SK-N-SH treated with all-trans-retinoic acid at 6 μM for 48 hours (cell line): ENCODE data around the gene MT1HL1.

ENCODE experiments used
- ARNTL ChIP-seq: fragments of 450-650 bp; formaldehyde crosslinking; IDR thresholded peaks from 2 replicates; pipeline ENCODE4 v1.5.0; 2020; ENCODE audit warnings: low read depth, mild to moderate bottlenecking, moderate library complexity, borderline replicate concordance
- BACH2 ChIP-seq: fragments of 250-450 bp; sonication (Bioruptor Pico); IDR thresholded peaks from 2 replicates; pipeline ENCODE4 v1.9.0; 2021; ENCODE audit warnings: mild to moderate bottlenecking, borderline replicate concordance
- CSDC2 ChIP-seq: fragments of 250-450 bp; sonication (Bioruptor Pico); IDR thresholded peaks from 2 replicates; pipeline ENCODE4 v1.5.0; 2020; ENCODE audit warnings: mild to moderate bottlenecking, moderate library complexity
- ESRRG ChIP-seq: fragments of 250-450 bp; sonication (Bioruptor Pico); IDR thresholded peaks from 2 replicates; pipeline ENCODE4 v1.6.1; 2021; ENCODE audit warnings: mild to moderate bottlenecking
- PPARA ChIP-seq: fragments of 250-450 bp; sonication (Bioruptor Pico); IDR thresholded peaks from 2 replicates; pipeline ENCODE4 v1.5.0; 2020; ENCODE audit warnings: mild to moderate bottlenecking, borderline replicate concordance
- RARB ChIP-seq: fragments of 250-450 bp; sonication (Bioruptor Pico); IDR thresholded peaks from 2 replicates; pipeline ENCODE4 v1.8.0; 2021; ENCODE audit warnings: mild to moderate bottlenecking, moderate library complexity
- SNAI2 ChIP-seq: fragments of 250-450 bp; sonication (Bioruptor Pico); IDR thresholded peaks from 2 replicates; pipeline ENCODE4 v1.5.0; 2020; ENCODE audit warnings: mild to moderate bottlenecking, moderate library complexity
- ZFP30 ChIP-seq: fragments of 450-650 bp; formaldehyde crosslinking; IDR thresholded peaks from 2 replicates; pipeline ENCODE4 v1.5.0; 2022; ENCODE audit warnings: mild to moderate bottlenecking, moderate library complexity
- TF ChIP-seq, protein P1 (sequence below): fragments of 250-450 bp; sonication (Bioruptor Pico); IDR thresholded peaks from 2 replicates; pipeline ENCODE4 v1.5.1; 2020; ENCODE audit warnings: low read depth, mild to moderate bottlenecking, moderate library complexity
- TF ChIP-seq, protein P2 (sequence below): fragments of 250-450 bp; sonication (Bioruptor Pico); IDR thresholded peaks from 2 replicates; pipeline ENCODE4 v1.8.0; 2021; ENCODE audit warnings: low read depth, mild to moderate bottlenecking, moderate library complexity, borderline replicate concordance
- TF ChIP-seq, protein P3 (sequence below): fragments of 250-450 bp; sonication (Bioruptor Pico); IDR thresholded peaks from 2 replicates; pipeline ENCODE4 v1.8.0; 2020; ENCODE audit warnings: mild to moderate bottlenecking, moderate library complexity, borderline replicate concordance

DNA sequence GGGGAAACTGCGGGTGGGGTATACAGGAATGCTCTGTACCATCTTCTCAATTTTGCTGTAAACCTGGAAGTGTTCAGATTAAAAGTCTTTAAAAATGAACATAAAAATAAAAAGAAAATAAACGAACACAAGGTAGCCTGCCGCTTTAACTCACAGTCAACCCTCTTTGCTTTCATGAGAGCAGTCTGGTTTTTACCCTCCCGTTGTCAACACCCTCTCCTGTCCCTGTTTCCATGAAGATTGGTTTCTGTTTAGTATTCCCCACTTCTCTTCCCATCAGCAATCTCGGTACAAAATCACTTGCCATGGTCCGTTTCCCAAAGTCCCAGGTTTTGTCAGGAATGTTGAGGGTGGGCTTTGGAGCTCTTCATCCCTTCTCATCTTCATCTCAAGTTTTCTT, 28.8 kb downstream of the MT1HL1 start:
- no peak for TF ChIP-seq ZFP30 (CRISPR knock-in tag)
- TF ChIP-seq, protein P1, sequence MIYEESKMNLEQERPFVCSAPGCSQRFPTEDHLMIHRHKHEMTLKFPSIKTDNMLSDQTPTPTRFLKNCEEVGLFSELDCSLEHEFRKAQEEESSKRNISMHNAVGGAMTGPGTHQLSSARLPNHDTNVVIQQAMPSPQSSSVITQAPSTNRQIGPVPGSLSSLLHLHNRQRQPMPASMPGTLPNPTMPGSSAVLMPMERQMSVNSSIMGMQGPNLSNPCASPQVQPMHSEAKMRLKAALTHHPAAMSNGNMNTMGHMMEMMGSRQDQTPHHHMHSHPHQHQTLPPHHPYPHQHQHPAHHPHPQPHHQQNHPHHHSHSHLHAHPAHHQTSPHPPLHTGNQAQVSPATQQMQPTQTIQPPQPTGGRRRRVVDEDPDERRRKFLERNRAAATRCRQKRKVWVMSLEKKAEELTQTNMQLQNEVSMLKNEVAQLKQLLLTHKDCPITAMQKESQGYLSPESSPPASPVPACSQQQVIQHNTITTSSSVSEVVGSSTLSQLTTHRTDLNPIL (CRISPR knock-in tag): no peak
- TF ChIP-seq SNAI2 (CRISPR knock-in tag): no peak
- TF ChIP-seq PPARA (CRISPR knock-in tag): no peak
- TF ChIP-seq, protein P2, sequence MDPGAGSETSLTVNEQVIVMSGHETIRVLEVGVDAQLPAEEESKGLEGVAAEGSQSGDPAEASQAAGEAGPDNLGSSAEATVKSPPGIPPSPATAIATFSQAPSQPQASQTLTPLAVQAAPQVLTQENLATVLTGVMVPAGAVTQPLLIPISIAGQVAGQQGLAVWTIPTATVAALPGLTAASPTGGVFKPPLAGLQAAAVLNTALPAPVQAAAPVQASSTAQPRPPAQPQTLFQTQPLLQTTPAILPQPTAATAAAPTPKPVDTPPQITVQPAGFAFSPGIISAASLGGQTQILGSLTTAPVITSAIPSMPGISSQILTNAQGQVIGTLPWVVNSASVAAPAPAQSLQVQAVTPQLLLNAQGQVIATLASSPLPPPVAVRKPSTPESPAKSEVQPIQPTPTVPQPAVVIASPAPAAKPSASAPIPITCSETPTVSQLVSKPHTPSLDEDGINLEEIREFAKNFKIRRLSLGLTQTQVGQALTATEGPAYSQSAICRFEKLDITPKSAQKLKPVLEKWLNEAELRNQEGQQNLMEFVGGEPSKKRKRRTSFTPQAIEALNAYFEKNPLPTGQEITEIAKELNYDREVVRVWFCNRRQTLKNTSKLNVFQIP (CRISPR knock-in tag): no peak
- TF ChIP-seq CSDC2 (CRISPR knock-in tag): no peak
- TF ChIP-seq ARNTL (CRISPR knock-in tag): no peak
- TF ChIP-seq, protein P3, sequence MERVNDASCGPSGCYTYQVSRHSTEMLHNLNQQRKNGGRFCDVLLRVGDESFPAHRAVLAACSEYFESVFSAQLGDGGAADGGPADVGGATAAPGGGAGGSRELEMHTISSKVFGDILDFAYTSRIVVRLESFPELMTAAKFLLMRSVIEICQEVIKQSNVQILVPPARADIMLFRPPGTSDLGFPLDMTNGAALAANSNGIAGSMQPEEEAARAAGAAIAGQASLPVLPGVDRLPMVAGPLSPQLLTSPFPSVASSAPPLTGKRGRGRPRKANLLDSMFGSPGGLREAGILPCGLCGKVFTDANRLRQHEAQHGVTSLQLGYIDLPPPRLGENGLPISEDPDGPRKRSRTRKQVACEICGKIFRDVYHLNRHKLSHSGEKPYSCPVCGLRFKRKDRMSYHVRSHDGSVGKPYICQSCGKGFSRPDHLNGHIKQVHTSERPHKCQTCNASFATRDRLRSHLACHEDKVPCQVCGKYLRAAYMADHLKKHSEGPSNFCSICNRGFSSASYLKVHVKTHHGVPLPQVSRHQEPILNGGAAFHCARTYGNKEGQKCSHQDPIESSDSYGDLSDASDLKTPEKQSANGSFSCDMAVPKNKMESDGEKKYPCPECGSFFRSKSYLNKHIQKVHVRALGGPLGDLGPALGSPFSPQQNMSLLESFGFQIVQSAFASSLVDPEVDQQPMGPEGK (CRISPR knock-in tag): no peak
- no peak for TF ChIP-seq ESRRG (CRISPR knock-in tag)
- TF ChIP-seq RARB: no peak
- no peak for TF ChIP-seq BACH2 (CRISPR knock-in tag)
